Liver (tissue), 9 donors: ENCODE measurements around the gene TLE4. TPM values are rescaled to one million over a fixed set of nuclear protein-coding genes. Genes with fewer than 3 reads are reported as not detected.

Experiments
- DNase-seq: peaks from one replicate; pipeline ENCODE4 v3.0.0-alpha.2; 2017; ENCODE audit warnings: low spot score
- H3K27ac ChIP-seq, 2 donors: one replicate each; pipeline ENCODE4 v1.7.0; 2013; ENCODE audit warnings: inconsistent platforms in 2 of 2, low read length in 2 of 2, control low read depth in 1 of 2, low read depth in 1 of 2, mild to moderate bottlenecking in 1 of 2
- H3K27me3 ChIP-seq, 4 donors: one replicate each; pipeline versions ENCODE4 v1.6.1 to v1.7.0; 2013; ENCODE audit warnings: low read length in 3 of 4, inconsistent platforms in 1 of 4, mild to moderate bottlenecking in 1 of 4, moderate library complexity in 1 of 4; ENCODE audit not compliant: control insufficient read depth in 4 of 4, insufficient read depth in 4 of 4
- H3K36me3 ChIP-seq, 4 donors: one replicate each; pipeline versions ENCODE4 v1.6.1 to v1.7.0; 2013; ENCODE audit warnings: low read length in 3 of 4, mild to moderate bottlenecking in 3 of 4, low read depth in 1 of 4, moderate library complexity in 1 of 4; ENCODE audit not compliant: control insufficient read depth in 4 of 4, insufficient read depth in 3 of 4
- H3K4me1 ChIP-seq, 4 donors: one replicate each; pipeline versions ENCODE4 v1.6.1 to v1.7.0; 2013; ENCODE audit warnings: low read length in 3 of 4, mild to moderate bottlenecking in 3 of 4, moderate library complexity in 1 of 4; ENCODE audit not compliant: control insufficient read depth in 4 of 4, insufficient read depth in 4 of 4
- H3K4me3 ChIP-seq, 3 donors: one replicate each; pipeline versions ENCODE4 v1.6.1 to v1.7.0; 2013; ENCODE audit warnings: low read length in 3 of 3, control low read depth in 1 of 3, low read depth in 1 of 3, mild to moderate bottlenecking in 1 of 3
- H3K9ac ChIP-seq, 2 donors: one replicate each; pipeline ENCODE4 v1.7.0; 2013; ENCODE audit warnings: low read length in 2 of 2, mild to moderate bottlenecking in 2 of 2, moderate library complexity in 2 of 2, control low read depth in 1 of 2, low read depth in 1 of 2
- H3K9me3 ChIP-seq, 4 donors: one replicate each; pipeline versions ENCODE4 v1.6.1 to v1.7.0; 2013; ENCODE audit warnings: low read length in 3 of 4; ENCODE audit not compliant: control insufficient read depth in 4 of 4
- ATF3 ChIP-seq: IDR thresholded peaks from 2 replicates; pipeline ENCODE4 v1.6.1; 2016; ENCODE audit warnings: antibody characterized with exemption
- EGR1 ChIP-seq, 2 donors: IDR thresholded peaks; 2 replicates each; pipeline ENCODE4 v1.6.1; 2016 to 2018; ENCODE audit warnings: antibody characterized with exemption in 2 of 2, low read depth in 2 of 2
- FOXA1 ChIP-seq: IDR thresholded peaks from 2 replicates; pipeline ENCODE4 v1.6.1; 2016; ENCODE audit warnings: antibody characterized with exemption
- FOXA2 ChIP-seq: IDR thresholded peaks from 2 replicates; pipeline ENCODE4 v1.6.1; 2016; ENCODE audit warnings: antibody characterized with exemption
- GABPA ChIP-seq, 2 donors: IDR thresholded peaks in 1 of 2; conservative IDR thresholded peaks in 1 of 2; 2 replicates each; pipeline ENCODE4 v1.6.1; 2016; ENCODE audit warnings: antibody characterized with exemption in 2 of 2, mild to moderate bottlenecking in 1 of 2, moderate library complexity in 1 of 2
- HNF4A ChIP-seq, 2 donors: conservative IDR thresholded peaks; 2 replicates each; pipeline ENCODE4 v1.6.1; 2016; ENCODE audit warnings: antibody characterized with exemption in 2 of 2, mild to moderate bottlenecking in 2 of 2
- HNF4G ChIP-seq: IDR thresholded peaks from 2 replicates; pipeline ENCODE4 v1.6.1; 2016; ENCODE audit warnings: antibody characterized with exemption
- JUND ChIP-seq, 2 donors: IDR thresholded peaks; 2 replicates each; pipeline ENCODE4 v1.6.1; 2016; ENCODE audit warnings: antibody characterized with exemption in 2 of 2
- NR2F2 ChIP-seq: IDR thresholded peaks from 2 replicates; pipeline ENCODE4 v1.6.1; 2016; ENCODE audit warnings: antibody characterized with exemption
- RAD21 ChIP-seq, 2 donors: IDR thresholded peaks; 2 replicates each; pipeline ENCODE4 v1.6.1; 2016; ENCODE audit warnings: antibody characterized with exemption in 2 of 2, mild to moderate bottlenecking in 2 of 2
- RXRA ChIP-seq, 2 donors: IDR thresholded peaks; 2 replicates each; pipeline ENCODE4 v1.6.1; 2017 to 2018; ENCODE audit warnings: antibody characterized with exemption in 2 of 2, mild to moderate bottlenecking in 1 of 2
- SP1 ChIP-seq: IDR thresholded peaks from 2 replicates; pipeline ENCODE4 v1.6.1; 2018; ENCODE audit warnings: antibody characterized with exemption, mild to moderate bottlenecking
- TAF1 ChIP-seq: conservative IDR thresholded peaks from 2 replicates; pipeline ENCODE4 v1.6.1; 2016; ENCODE audit warnings: antibody characterized with exemption, mild to moderate bottlenecking
- YY1 ChIP-seq: IDR thresholded peaks from 2 replicates; pipeline ENCODE4 v1.6.1; 2016; ENCODE audit warnings: antibody characterized with exemption, mild to moderate bottlenecking
- ZBTB33 ChIP-seq: IDR thresholded peaks from 2 replicates; pipeline ENCODE4 v1.6.1; 2016; ENCODE audit warnings: antibody characterized with exemption
- WGBS: extraction: QIAGEN DNeasy Blood & Tissue Kit; methylation state at CpG from one replicate; pipeline ENCODE4 v1.1.7; 2013; 5-methylcytosine and 5-hydroxymethylcytosine counted together
- polyA plus RNA-seq, 2 donors: library from polyadenylated mRNA; stranded (reverse) in 1 of 2; unstranded in 1 of 2; fragments of 200-250 nt in 1 of 2; fragments of >200 nt in 1 of 2; fragmentation: Nextera tagmentation in 1 of 2; extraction: Ambion mirVana in 1 of 2; gene quantifications; one replicate each; pipeline versions ENCODE4 v1.2.1 to v1.2.3, GENCODE V29; 2013 to 2015
- total RNA-seq, 2 donors: library from RNA; depleted of rRNA; stranded (reverse); fragments of >200 nt; gene quantifications; one replicate each; pipeline ENCODE4 v1.2.3, GENCODE V29; 2014
- TF ChIP-seq, protein P1 (sequence below): IDR thresholded peaks from 2 replicates; pipeline ENCODE4 v1.6.1; 2016; ENCODE audit warnings: antibody characterized with exemption
- TF ChIP-seq, protein P2 (sequence below): fragments of 150-350 bp; IDR thresholded peaks from 2 replicates; pipeline ENCODE4 v1.5.1; 2017; ENCODE audit warnings: improper control_type of control experiment, low read depth, low read length; ENCODE audit not compliant: missing input control
- TF ChIP-seq, protein P3 (sequence below): IDR thresholded peaks from 2 replicates; pipeline ENCODE4 v1.6.1; 2016; ENCODE audit warnings: antibody characterized with exemption, mild to moderate bottlenecking
- donor health status: healthy.
- donor health status: healthy.
- donor health status: healthy.
- donor health status: healthy.
- donor health status: healthy.

Gene TLE4
- total and polyA plus RNA-seq, 4 donors, result 2.5 to 6.6 (median 4.7) TPM

DNA sequence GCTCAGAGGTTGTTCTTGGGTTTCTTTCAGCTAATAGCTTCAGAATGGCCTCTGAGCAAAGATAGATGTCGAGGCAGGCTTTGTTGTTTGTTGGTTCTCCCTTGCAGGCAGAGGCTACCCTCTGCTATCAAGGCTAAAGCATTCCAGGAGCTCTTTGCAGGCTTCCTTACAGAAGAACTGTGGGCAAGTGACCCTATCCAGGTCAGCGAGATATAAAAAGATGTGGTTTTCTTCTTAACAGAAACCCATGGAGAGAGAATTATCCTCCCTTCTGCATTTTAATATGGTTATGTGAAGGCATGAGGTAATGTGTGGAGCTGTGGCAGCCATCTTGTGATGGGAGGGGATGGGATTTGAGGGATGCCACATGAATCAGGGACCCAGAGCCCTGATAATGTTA is 67.0 kb downstream of the TLE4 start:
- H3K4me3 ChIP-seq, result no peak overlapping the region
- no peaks in the 10 kb centered on the region for H3K9me3 ChIP-seq
- H3K27ac ChIP-seq, result no peak overlapping the region
- no peaks in the 10 kb centered on the region for H3K27me3 ChIP-seq
- WGBS, result 94% methylated on average over 2 of the region's 2 CpGs
- H3K4me1 ChIP-seq, result no peaks in the 10 kb centered on the region
- no peak for DNase-seq
- TF ChIP-seq TAF1 (no peak), HNF4G (no peak), HNF4A (conservative IDR thresholded peaks at IDR 0.05) (no peak), SP1 (no peak), FOXA2 (no peak), GABPA (IDR thresholded peaks at IDR 0.05 in 1 of 2, conservative IDR thresholded peaks at IDR 0.05 in 1 of 2) (no peak), RAD21 (IDR thresholded peaks at IDR 0.05) (no peak), EGR1 (IDR thresholded peaks at IDR 0.05; ENCODE audit: low read depth in 2 of 2) (no peak), ATF3 (no peak), ZBTB33 (no peak), RXRA (IDR thresholded peaks at IDR 0.05) (no peak), YY1 (no peak), NR2F2 (no peak), FOXA1 (no peak)
- TF ChIP-seq, protein P1, sequence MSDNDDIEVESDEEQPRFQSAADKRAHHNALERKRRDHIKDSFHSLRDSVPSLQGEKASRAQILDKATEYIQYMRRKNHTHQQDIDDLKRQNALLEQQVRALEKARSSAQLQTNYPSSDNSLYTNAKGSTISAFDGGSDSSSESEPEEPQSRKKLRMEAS, result no peak
- TF ChIP-seq, protein P2, sequence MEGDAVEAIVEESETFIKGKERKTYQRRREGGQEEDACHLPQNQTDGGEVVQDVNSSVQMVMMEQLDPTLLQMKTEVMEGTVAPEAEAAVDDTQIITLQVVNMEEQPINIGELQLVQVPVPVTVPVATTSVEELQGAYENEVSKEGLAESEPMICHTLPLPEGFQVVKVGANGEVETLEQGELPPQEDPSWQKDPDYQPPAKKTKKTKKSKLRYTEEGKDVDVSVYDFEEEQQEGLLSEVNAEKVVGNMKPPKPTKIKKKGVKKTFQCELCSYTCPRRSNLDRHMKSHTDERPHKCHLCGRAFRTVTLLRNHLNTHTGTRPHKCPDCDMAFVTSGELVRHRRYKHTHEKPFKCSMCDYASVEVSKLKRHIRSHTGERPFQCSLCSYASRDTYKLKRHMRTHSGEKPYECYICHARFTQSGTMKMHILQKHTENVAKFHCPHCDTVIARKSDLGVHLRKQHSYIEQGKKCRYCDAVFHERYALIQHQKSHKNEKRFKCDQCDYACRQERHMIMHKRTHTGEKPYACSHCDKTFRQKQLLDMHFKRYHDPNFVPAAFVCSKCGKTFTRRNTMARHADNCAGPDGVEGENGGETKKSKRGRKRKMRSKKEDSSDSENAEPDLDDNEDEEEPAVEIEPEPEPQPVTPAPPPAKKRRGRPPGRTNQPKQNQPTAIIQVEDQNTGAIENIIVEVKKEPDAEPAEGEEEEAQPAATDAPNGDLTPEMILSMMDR, result no peak
- TF ChIP-seq, protein P3, sequence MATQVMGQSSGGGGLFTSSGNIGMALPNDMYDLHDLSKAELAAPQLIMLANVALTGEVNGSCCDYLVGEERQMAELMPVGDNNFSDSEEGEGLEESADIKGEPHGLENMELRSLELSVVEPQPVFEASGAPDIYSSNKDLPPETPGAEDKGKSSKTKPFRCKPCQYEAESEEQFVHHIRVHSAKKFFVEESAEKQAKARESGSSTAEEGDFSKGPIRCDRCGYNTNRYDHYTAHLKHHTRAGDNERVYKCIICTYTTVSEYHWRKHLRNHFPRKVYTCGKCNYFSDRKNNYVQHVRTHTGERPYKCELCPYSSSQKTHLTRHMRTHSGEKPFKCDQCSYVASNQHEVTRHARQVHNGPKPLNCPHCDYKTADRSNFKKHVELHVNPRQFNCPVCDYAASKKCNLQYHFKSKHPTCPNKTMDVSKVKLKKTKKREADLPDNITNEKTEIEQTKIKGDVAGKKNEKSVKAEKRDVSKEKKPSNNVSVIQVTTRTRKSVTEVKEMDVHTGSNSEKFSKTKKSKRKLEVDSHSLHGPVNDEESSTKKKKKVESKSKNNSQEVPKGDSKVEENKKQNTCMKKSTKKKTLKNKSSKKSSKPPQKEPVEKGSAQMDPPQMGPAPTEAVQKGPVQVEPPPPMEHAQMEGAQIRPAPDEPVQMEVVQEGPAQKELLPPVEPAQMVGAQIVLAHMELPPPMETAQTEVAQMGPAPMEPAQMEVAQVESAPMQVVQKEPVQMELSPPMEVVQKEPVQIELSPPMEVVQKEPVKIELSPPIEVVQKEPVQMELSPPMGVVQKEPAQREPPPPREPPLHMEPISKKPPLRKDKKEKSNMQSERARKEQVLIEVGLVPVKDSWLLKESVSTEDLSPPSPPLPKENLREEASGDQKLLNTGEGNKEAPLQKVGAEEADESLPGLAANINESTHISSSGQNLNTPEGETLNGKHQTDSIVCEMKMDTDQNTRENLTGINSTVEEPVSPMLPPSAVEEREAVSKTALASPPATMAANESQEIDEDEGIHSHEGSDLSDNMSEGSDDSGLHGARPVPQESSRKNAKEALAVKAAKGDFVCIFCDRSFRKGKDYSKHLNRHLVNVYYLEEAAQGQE, result no peak
- no peak overlapping the region for H3K9ac ChIP-seq
- H3K36me3 ChIP-seq, result no peaks in the 10 kb centered on the region

DNA sequence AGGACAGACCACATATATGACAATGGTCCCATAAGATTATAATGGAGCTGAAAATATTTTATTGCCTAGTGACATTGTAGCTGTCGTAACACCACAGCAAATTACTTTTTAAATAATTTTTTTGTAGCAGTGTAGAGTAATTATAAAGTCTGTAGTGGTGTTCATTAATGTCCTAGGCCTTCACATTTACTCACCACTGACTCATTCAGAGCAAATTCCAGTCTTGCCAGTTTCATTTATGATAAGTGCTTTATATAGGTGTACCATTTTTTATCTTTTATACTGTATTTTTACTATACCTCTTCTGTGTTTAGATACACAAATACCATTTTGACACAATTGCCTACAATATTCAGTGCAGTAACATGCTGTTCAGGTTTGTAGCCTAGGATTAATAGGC is 67.6 kb downstream of the TLE4 start:
- H3K27ac ChIP-seq, result no peak overlapping the region
- WGBS, result 94% methylated on average over 1 of the region's 1 CpG
- H3K27me3 ChIP-seq, result no peaks in the 10 kb centered on the region
- H3K36me3 ChIP-seq, result no peaks in the 10 kb centered on the region
- H3K4me1 ChIP-seq, result no peaks in the 10 kb centered on the region
- no peak overlapping the region for H3K4me3 ChIP-seq
- H3K9ac ChIP-seq, result no peak overlapping the region
- peaks cover 0 to under 1% (median 0%) of the 10 kb centered on the region in 4 donors for H3K9me3 ChIP-seq
- DNase-seq, result no peak
- TF ChIP-seq RXRA (IDR thresholded peaks at IDR 0.05), result no peak
- TF ChIP-seq FOXA1, result no peak
- TF ChIP-seq, protein P1, result no peak
- TF ChIP-seq ATF3, result no peak
- TF ChIP-seq JUND (IDR thresholded peaks at IDR 0.05), result no peak
- TF ChIP-seq, protein P3, result no peak
- no peak for TF ChIP-seq RAD21 (IDR thresholded peaks at IDR 0.05)
- TF ChIP-seq NR2F2, result no peak
- no peak for TF ChIP-seq FOXA2
- no peak for TF ChIP-seq EGR1 (IDR thresholded peaks at IDR 0.05; ENCODE audit: low read depth in 2 of 2)
- TF ChIP-seq GABPA (IDR thresholded peaks at IDR 0.05 in 1 of 2, conservative IDR thresholded peaks at IDR 0.05 in 1 of 2), result no peak
- TF ChIP-seq ZBTB33, result no peak
